Dermis blood vessel endothelial cell (primary cell): Measurements from ENCODE around the gene PLCB4. TPM values are rescaled to one million over a fixed set of nuclear protein-coding genes. Genes with fewer than 3 reads are reported as not detected.

Experiments used
- DNase-seq: peaks from one replicate; pipeline ENCODE4 v3.0.0; 2010
- total RNA-seq: library from RNA; depleted of rRNA; stranded (reverse); fragments of >200 nt; gene quantifications from 2 replicates; pipeline ENCODE4 v1.2.3, GENCODE V29; 2014

PLCB4 gene
- total RNA-seq, 1 donor from 2014 or later, result 9.9 TPM

DNA sequence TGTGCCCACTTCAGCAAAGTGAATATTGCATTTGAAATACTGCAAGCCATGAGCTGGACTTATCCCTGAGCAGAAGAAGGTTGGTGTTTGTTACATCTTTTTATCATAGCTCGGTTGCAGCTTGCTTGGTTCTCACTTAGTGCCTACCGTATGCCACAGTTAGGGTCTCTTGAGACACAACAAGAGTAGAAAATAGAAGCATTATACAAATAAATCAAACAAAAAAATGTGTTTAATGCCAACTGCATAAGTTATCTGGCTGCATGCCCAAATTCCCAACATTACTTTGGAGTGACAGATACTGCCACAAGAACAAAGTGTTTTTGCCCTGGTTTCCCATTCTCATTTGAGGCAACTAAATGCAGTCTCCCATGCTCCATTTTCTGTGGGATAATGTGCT, 391.6 kb downstream of the PLCB4 start:
- DNase-seq, result peak; percentile 87

- peak; percentile 41 for DNase-seq
Observed at GRCh38 chr20:9467995-9468394, 399.1 kb downstream of the PLCB4 start.

DNA sequence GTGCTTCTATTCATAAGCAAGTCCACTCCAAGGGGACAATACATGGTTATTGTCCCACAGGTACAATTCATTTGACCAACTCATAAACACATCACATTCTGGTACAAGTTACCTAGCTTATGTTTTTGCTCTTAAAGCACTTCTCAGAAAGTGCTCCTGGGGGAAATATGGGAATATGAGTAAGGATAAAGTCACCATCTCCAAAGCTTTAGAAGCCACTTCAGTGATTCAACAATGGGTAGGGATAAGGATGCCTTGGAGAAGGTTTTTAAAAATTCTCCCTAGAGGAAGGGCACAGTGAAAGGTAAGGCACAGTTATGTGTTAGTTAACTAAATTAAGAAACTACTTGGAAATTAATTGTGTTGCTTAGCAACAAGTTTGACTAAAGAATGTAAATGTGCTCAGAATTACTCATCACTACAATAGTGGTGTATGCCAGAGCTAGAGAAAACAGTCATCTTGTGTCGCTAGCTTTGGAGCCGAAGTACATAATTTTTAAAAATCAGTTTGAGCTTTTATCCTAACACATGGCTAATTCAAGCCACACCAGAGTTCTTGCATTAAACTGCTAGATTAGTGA, 406.0 kb downstream of the PLCB4 start:
- DNase-seq, result no peak

- no peak for DNase-seq
Observed at GRCh38 chr20:9475456-9475855, 406.6 kb downstream of the PLCB4 start.

DNA sequence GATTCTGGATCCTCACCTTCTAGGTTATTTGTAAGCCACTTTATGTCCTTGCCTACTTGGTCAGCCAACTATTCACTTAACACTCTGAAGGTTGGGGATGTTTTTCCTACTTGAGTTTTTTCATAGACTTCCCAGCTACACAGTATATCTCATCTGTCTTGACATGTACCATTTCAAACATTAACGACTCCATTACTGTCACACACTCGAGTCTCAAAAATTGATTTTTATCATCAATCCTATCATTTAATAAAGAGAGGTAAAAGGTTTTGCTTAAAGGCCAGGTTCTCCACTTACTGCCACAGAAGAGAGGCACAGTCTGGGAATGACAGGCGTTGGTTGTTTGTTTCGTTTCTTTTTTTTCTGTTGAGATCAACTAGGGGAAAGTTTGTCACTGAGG, 407.3 kb downstream of the PLCB4 start:
- DNase-seq, result no peak

- no peak for DNase-seq
Observed at GRCh38 chr20:9476637-9477036, 407.8 kb downstream of the PLCB4 start.

DNA sequence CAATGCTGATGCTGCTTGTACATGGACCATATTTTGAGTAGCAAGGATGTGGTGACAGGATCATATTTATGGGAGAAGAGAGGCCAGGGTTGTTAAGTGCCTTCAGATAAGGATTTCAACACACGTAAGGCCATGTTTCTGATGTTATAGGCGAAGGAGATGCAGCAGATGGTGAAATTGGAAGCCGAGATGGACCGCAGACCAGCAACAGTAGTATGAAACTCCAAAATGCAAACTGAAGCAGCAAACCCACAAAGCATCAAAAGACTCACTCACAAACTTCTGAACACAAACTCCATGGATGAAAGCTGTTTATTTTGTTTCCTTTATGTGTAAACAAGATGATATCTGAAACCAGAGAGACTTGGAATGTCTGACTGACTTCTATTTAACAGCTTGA, 409.9 kb downstream of the PLCB4 start:
- DNase-seq, result no peak

- no peak for DNase-seq
Observed at GRCh38 chr20:9480066-9480465, 411.2 kb downstream of the PLCB4 start.

- no peak for DNase-seq
Observed at GRCh38 chr20:9482180-9482579, 413.3 kb downstream of the PLCB4 start.

GRCh38 chr20:9483131-9483530, 414.2 kb downstream of the PLCB4 start:
- DNase-seq, result no peak

GRCh38 chr20:9485614-9486340, 416.9 kb downstream of the PLCB4 start:
- DNase-seq, result no peak

DNA sequence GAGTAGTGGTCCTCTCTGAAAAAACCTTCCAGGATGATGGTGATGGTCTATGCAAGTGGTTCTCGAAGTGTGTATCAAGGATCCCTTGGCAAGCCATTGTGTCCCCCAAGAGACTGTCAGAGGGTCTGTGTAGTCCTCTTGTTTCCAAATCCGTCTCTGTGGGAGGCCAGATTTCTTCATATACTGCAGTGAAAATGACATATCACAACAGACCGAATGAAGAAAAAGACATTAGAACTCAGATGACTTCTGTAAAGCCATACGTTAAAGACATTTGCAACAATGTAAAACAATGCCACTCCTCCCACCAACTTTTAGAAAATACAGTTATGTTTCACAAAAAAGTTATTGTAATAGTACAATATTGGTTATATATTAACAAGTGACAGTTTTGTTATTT, 418.3 kb downstream of the PLCB4 start:
- DNase-seq, result no peak

DNA sequence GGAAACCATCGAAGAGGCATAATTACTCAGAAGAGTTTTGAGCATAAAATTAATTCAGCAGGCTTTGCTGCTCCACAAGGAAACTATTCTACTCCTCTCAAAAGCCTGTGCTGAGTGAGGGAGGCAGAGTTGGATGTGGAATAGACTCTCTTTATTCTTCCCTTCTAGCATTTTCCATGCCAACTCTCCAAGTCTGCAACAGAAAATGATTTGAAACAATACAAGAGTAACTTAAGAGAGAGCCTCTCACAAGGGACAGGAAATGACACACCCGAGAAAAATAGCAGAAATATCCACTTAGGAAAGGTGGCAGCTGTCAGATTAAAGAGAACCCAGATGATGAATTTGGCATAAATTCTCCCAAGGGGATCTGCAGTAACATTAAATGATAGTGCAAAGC, 419.2 kb downstream of the PLCB4 start:
- DNase-seq, result no peak

GRCh38 chr20:9490161-9490560, 421.3 kb downstream of the PLCB4 start:
- no peak for DNase-seq

- no peak for DNase-seq
Observed at GRCh38 chr20:9490631-9491030, 421.7 kb downstream of the PLCB4 start.

DNA sequence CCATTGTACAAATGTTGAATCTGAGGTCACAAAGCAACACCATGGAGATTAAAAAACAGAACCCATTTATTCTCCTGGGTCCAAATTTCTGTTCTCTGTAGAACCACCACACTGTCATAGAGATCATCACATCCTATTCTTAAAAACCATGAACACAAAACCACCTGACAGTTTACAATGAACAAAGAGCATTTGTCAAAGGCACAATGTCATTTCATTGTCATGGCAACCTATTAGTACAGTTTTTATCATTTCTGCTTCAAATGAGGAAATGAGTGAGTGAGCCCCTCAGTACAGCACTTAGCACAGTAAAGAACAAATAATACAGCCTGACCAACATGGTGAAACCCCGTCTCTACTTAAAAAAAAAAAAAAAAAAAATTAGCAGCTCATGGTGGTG, 422.4 kb downstream of the PLCB4 start:
- no peak for DNase-seq

DNA sequence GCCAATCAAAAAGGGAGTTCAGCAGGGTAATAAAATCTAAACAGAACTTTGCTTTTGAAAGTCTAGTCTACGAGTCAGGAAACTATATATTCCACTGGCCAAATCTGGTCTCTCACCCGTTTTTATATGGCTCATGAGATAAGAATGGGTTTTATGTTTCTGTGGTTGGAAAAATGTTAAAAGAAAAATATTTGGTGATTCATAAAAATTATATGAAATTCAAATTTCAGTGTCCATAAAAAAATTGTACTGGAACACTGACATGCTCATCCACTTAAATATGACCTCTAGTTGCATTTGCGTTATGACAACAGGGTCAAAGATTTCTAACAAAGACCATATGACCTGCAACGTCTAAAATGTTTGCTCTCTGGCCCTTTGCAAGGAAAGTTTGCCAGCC, 423.2 kb downstream of the PLCB4 start:
- no peak for DNase-seq

DNA sequence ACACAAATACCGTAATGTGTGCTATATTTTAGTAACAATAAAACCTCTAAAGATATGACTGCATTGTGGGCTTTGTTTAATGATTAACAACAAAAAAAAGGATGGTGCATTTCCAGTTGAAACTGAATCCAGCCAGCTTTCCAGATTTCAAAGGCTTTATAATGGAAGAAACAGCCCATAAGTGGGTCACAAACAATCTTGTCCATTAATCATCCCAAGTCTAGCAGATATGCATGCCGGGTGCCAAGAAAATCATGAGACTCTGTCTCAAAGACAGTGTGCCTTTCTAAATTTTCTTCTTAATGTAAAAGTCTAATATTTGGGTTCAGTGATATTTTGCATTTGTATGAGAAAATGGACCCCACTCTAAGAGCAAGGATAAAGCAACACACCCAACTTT, 424.9 kb downstream of the PLCB4 start:
- no peak for DNase-seq

DNA sequence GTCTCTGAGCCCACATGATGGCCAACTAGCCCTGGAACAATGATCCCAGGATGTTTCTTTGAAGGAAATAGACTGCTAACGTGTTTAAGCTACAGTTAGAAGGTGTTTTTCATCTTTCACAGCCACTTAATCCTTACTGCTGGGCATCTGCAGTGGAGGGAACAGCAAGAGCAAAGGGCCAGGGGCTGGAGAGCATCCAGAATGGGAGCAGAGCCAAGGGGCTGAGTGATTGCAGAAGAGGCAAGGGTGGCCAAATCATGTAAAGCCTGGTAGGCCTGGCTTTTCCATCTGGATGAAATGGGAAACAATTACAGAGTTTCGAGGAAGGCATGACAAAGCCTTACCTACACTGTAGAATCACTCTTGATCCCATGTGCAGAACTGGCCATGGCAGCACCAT, 426.8 kb downstream of the PLCB4 start:
- no peak for DNase-seq

- DNase-seq, result no peak
Observed at GRCh38 chr20:9496155-9496554, 427.3 kb downstream of the PLCB4 start.

DNA sequence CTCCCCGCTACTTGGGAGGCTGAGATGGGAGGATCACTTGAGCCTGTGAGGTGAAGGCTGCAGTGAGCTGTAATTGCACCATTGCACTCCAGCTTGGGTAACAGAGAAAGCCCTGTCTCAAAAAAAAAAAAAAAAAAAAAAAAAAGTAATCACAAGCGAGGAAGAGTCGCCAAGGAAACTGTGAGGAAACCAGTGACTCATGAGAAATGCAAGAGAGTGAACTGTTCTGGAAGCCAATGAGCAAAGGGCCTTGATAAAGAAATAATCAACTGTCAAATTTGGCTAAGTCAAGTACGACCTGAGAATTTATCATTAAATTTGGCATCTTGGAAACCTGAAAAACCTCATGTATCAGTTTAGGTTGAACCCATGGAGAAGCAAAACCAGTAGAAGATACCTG, 429.4 kb downstream of the PLCB4 start:
- no peak for DNase-seq

GRCh38 chr20:9499126-9499899, 430.4 kb downstream of the PLCB4 start:
- no peak for DNase-seq

GRCh38 chr20:9500121-9500520, 431.2 kb downstream of the PLCB4 start:
- DNase-seq, result no peak

GRCh38 chr20:9501473-9501872, 432.6 kb downstream of the PLCB4 start:
- no peak for DNase-seq
